ENCODE results near the gene TMEM109.
A peak's percentile ranks its signal among the peaks of the same experiment; 100 is the strongest.

TMEM109 gene

GRCh38 chr11:60968223-60968622, 54.3 kb downstream of the TMEM109 start:
- TF ChIP-seq POLR2AphosphoS5 (IDR thresholded peaks at IDR 0.05; ENCODE audit: low read depth) (no peak), GABPA (IDR thresholded peaks at IDR 0.05; ENCODE audit: low read depth) (no peak), SPI1 (IDR thresholded peaks at IDR 0.05; ENCODE audit: borderline replicate concordance, low read depth) (no peak)
- TF ChIP-seq, protein P1, sequence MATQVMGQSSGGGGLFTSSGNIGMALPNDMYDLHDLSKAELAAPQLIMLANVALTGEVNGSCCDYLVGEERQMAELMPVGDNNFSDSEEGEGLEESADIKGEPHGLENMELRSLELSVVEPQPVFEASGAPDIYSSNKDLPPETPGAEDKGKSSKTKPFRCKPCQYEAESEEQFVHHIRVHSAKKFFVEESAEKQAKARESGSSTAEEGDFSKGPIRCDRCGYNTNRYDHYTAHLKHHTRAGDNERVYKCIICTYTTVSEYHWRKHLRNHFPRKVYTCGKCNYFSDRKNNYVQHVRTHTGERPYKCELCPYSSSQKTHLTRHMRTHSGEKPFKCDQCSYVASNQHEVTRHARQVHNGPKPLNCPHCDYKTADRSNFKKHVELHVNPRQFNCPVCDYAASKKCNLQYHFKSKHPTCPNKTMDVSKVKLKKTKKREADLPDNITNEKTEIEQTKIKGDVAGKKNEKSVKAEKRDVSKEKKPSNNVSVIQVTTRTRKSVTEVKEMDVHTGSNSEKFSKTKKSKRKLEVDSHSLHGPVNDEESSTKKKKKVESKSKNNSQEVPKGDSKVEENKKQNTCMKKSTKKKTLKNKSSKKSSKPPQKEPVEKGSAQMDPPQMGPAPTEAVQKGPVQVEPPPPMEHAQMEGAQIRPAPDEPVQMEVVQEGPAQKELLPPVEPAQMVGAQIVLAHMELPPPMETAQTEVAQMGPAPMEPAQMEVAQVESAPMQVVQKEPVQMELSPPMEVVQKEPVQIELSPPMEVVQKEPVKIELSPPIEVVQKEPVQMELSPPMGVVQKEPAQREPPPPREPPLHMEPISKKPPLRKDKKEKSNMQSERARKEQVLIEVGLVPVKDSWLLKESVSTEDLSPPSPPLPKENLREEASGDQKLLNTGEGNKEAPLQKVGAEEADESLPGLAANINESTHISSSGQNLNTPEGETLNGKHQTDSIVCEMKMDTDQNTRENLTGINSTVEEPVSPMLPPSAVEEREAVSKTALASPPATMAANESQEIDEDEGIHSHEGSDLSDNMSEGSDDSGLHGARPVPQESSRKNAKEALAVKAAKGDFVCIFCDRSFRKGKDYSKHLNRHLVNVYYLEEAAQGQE (IDR thresholded peaks at IDR 0.05; ENCODE audit: insufficient replicate concordance, low read depth), result no peak
- TF ChIP-seq, protein P2, sequence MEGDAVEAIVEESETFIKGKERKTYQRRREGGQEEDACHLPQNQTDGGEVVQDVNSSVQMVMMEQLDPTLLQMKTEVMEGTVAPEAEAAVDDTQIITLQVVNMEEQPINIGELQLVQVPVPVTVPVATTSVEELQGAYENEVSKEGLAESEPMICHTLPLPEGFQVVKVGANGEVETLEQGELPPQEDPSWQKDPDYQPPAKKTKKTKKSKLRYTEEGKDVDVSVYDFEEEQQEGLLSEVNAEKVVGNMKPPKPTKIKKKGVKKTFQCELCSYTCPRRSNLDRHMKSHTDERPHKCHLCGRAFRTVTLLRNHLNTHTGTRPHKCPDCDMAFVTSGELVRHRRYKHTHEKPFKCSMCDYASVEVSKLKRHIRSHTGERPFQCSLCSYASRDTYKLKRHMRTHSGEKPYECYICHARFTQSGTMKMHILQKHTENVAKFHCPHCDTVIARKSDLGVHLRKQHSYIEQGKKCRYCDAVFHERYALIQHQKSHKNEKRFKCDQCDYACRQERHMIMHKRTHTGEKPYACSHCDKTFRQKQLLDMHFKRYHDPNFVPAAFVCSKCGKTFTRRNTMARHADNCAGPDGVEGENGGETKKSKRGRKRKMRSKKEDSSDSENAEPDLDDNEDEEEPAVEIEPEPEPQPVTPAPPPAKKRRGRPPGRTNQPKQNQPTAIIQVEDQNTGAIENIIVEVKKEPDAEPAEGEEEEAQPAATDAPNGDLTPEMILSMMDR (IDR thresholded peaks at IDR 0.05; ENCODE audit: insufficient read depth, low read length), result no peak
- Histone ChIP-seq H3K4me3 (replicated peaks; ENCODE audit: insufficient read depth, low read length) (no peak overlapping the region), H3K27me3 (ENCODE audit: insufficient read depth, poor library complexity, severe bottlenecking) (peaks cover 9% of the 10 kb centered on the region), H3K27ac (replicated peaks) (no peak overlapping the region)
- DNase-seq (ENCODE audit: low read depth in 1 of 2, low spot score in 1 of 2), result no peak

DNA sequence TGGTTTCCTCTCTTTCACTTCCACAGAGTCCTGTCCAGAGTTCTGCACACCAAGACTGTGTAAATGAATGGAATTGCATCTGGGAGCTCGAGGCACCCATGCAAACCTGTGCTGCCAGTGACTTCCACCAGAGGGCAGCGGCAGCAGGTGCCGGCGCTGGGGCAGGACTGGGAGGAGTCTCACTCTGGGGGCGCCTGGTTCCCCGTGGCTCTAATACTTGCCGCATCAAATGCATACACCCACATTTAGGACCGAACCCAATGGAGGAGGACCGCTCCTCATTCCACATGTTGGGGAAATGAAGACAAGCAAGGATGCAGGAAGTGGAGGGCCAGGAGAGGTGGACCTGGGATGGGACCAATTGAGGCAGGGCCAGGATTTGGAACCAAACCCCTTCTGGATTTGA, 56.4 kb downstream of the TMEM109 start:
- peaks cover 9% of the 10 kb centered on the region for H3K27me3 ChIP-seq (ENCODE audit: insufficient read depth, poor library complexity, severe bottlenecking)
- TF ChIP-seq POLR2AphosphoS5 (IDR thresholded peaks at IDR 0.05; ENCODE audit: low read depth), result no peak
- TF ChIP-seq, protein P1 (IDR thresholded peaks at IDR 0.05; ENCODE audit: insufficient replicate concordance, low read depth), result no peak
- TF ChIP-seq, protein P2 (IDR thresholded peaks at IDR 0.05; ENCODE audit: insufficient read depth, low read length), result peak; percentile 87
- peak in 1 of 2 experiments; percentile 48 for DNase-seq (ENCODE audit: low read depth in 1 of 2, low spot score in 1 of 2)

GRCh38 chr11:60970890-60971289, 56.9 kb downstream of the TMEM109 start:
- no peak for DNase-seq (ENCODE audit: low read depth in 1 of 2, low spot score in 1 of 2)
- peaks cover 9% of the 10 kb centered on the region for H3K27me3 ChIP-seq (ENCODE audit: insufficient read depth, poor library complexity, severe bottlenecking)
- no peak overlapping the region for H3K27ac ChIP-seq (replicated peaks)
- H3K4me3 ChIP-seq (replicated peaks; ENCODE audit: insufficient read depth, low read length), result no peak overlapping the region
- TF ChIP-seq POLR2AphosphoS5 (IDR thresholded peaks at IDR 0.05; ENCODE audit: low read depth), result no peak

More for the DNA sequence above, 56.4 kb downstream of the TMEM109 start:
- H3K27ac ChIP-seq (replicated peaks), result no peak overlapping the region
- no peak overlapping the region for H3K4me3 ChIP-seq (replicated peaks; ENCODE audit: insufficient read depth, low read length)

DNA sequence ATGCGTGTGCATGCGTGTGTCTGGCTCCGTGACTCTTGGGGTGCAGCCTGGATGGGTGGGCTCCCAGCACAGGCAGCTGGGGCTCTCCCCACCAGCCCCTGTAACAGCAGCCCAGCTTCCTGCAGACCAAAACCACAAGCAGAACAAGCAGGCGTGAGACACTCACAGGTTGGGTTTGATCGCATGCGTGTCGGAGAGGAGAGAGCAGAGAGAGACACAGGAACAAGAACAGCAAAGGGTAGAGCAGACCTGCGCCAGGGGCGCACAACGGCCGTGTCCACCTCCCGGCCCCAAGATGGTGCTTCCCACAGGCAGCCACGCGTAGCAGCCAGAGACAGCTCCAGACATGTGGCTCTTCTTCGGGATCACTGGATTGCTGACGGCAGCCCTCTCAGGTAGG, 57.6 kb downstream of the TMEM109 start, which contains the start of gene CD6:
Gene CD6, plus strand, starts transcription at position 161 of the 400 bp plus-strand sequence. Its CDS starts 186 bp downstream, at position 347.
- Histone ChIP-seq H3K27ac (replicated peaks) (no peak within 1 kb of the TSS), H3K27me3 (ENCODE audit: insufficient read depth, poor library complexity, severe bottlenecking) (peaks cover 9% of the 10 kb centered on the region), H3K4me3 (replicated peaks; ENCODE audit: insufficient read depth, low read length) (no peak within 1 kb of the TSS)
- TF ChIP-seq, protein P2 (IDR thresholded peaks at IDR 0.05; ENCODE audit: insufficient read depth, low read length), result no peak
- TF ChIP-seq, protein P1 (IDR thresholded peaks at IDR 0.05; ENCODE audit: insufficient replicate concordance, low read depth), result no peak
- TF ChIP-seq GABPA (IDR thresholded peaks at IDR 0.05; ENCODE audit: low read depth), result no peak
- no peak for TF ChIP-seq SPI1 (IDR thresholded peaks at IDR 0.05; ENCODE audit: borderline replicate concordance, low read depth)
- TF ChIP-seq POLR2AphosphoS5 (IDR thresholded peaks at IDR 0.05; ENCODE audit: low read depth), result no peak
- DNase-seq (ENCODE audit: low read depth in 1 of 2, low spot score in 1 of 2), result peak in 1 of 2 experiments; percentile 23
